OCI-LY1 (cell line): ENCODE results near the gene POLR3GL.
A peak's percentile ranks its signal among the peaks of the same experiment; 100 is the strongest.

Source experiments
- H2AFZ ChIP-seq: fragments of 200-600 bp; sonication (generic), shearing (Covaris generic); 2 replicates; pipeline ENCODE4 v1.6.0; 2014; ENCODE audit warnings: antibody characterized with exemption, mild to moderate bottlenecking, low read length
- H3F3A ChIP-seq: fragments of 200-600 bp; sonication (generic), shearing (Covaris generic); 2 replicates; pipeline ENCODE4 v1.6.0; 2014; ENCODE audit warnings: mild to moderate bottlenecking, antibody characterized with exemption, low read length, moderate library complexity; ENCODE audit not compliant: insufficient read depth
- H3K27ac ChIP-seq: fragments of 200-600 bp; sonication (generic); 2 replicates; pipeline ENCODE4 v1.5.1; 2014; ENCODE audit warnings: low read length, mixed run types, mild to moderate bottlenecking, low read depth; ENCODE audit not compliant: poor library complexity, severe bottlenecking
- H3K27me3 ChIP-seq: fragments of 200-600 bp; sonication (generic); 2 replicates; pipeline ENCODE4 v1.6.0; 2014; ENCODE audit warnings: antibody characterized with exemption, mild to moderate bottlenecking, low read length, moderate library complexity; ENCODE audit not compliant: insufficient read depth
- H3K36me3 ChIP-seq: fragments of 200-600 bp; sonication (generic); 2 replicates; pipeline ENCODE4 v1.6.1; 2014; ENCODE audit warnings: mild to moderate bottlenecking, antibody characterized with exemption, low read length, moderate library complexity, mixed read lengths; ENCODE audit not compliant: insufficient read depth
- H3K4me1 ChIP-seq: fragments of 200-600 bp; sonication (generic); 2 replicates; pipeline ENCODE4 v1.5.1; 2014; ENCODE audit warnings: mild to moderate bottlenecking, low read length, moderate library complexity; ENCODE audit not compliant: insufficient read depth, severe bottlenecking
- H3K4me2 ChIP-seq: fragments of 200-600 bp; sonication (generic), shearing (Covaris generic); 2 replicates; pipeline ENCODE4 v1.6.1; 2014; ENCODE audit warnings: low read length
- H3K4me3 ChIP-seq: fragments of 200-600 bp; sonication (generic); 2 replicates; pipeline ENCODE4 v1.5.1; 2014; ENCODE audit warnings: low read length, low read depth, mild to moderate bottlenecking, mixed read lengths; ENCODE audit not compliant: poor library complexity, severe bottlenecking
- H3K79me2 ChIP-seq: fragments of 200-600 bp; shearing (Covaris generic); 2 replicates; pipeline ENCODE4 v1.6.1; 2016; ENCODE audit warnings: mixed run types, low read length, mixed read lengths; ENCODE audit not compliant: insufficient read depth
- H3K9ac ChIP-seq: fragments of 200-600 bp; sonication (generic), shearing (Covaris generic); 2 replicates; pipeline ENCODE4 v1.6.1; 2014; ENCODE audit warnings: mild to moderate bottlenecking, low read length, mixed read lengths
- H3K9me2 ChIP-seq: fragments of 200-600 bp; sonication (generic), shearing (Covaris generic); 2 replicates; pipeline ENCODE4 v1.6.1; 2014; ENCODE audit warnings: low read depth, mild to moderate bottlenecking, low read length, mixed read lengths
- H3K9me3 ChIP-seq: fragments of 200-600 bp; shearing (Covaris generic); 2 replicates; pipeline ENCODE4 v1.6.1; 2014; ENCODE audit warnings: low read length, mixed read lengths
- H4K20me1 ChIP-seq: fragments of 200-600 bp; sonication (generic), shearing (Covaris generic); 2 replicates; pipeline ENCODE4 v1.6.0; 2016; ENCODE audit warnings: mild to moderate bottlenecking, low read length; ENCODE audit not compliant: insufficient read depth
- EZH2 ChIP-seq: fragments of 200-600 bp; sonication (generic), shearing (Covaris generic); IDR thresholded peaks from 2 replicates; pipeline ENCODE4 v1.8.0; 2017; ENCODE audit warnings: borderline replicate concordance, mixed run types, mild to moderate bottlenecking, antibody characterized with exemption, low read length, moderate library complexity, mixed read lengths
- TF ChIP-seq, protein P1 (sequence below): fragments of 200-600 bp; sonication (generic), shearing (Covaris generic); IDR thresholded peaks from 2 replicates; pipeline ENCODE4 v1.5.1; 2017; ENCODE audit warnings: mild to moderate bottlenecking, antibody characterized with exemption, low read length, moderate library complexity, mixed read lengths

The POLR3GL gene

DNA sequence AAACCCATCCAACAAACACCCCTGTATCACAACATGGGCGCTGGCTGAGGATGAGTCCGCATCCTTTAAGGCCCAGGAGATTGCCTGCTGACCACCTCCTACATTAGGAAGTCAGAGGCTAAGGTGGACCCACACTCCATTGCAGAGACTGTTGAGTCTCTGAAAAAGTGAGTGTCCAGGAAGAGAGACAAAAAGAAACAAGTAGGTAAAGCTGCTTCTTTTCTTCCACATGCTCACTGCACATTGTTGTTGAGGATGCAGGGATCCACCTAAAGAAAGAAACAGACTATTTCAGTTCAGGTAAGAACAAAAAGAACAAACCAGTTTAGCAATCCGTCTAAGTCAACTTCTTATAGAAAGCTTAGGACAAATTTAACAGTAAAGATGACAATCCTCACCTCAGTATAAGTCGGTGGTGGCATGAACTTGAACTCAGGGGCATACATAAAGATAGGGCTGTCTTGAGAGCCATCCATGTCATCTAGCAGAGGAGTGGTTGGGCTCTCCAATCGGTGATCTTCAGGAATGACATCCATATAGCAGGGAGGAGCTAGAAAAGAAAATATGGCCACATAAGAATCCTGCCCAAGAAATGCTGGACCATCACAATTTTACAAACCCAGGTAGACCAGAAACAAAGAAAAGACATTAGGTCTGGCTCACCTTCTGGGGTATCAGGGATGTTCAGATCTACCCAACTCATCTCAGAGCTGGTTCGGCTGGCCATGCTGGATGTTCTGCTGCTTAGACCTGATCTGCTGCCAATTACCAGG is 29.3 kb downstream of the POLR3GL start:
- Histone ChIP-seq H4K20me1 (no peaks in the 10 kb centered on the region), H3K9me3 (no peaks in the 10 kb centered on the region), H3K27me3 (no peaks in the 10 kb centered on the region), H3K9ac (peak overlapping the region; percentile 98; the same call in 1 of the 2 replicates), H3F3A (peaks cover 29% of the 10 kb centered on the region), H2AFZ (no peak overlapping the region), H3K79me2 (peaks cover 27% of the 10 kb centered on the region), H3K9me2 (no peaks in the 10 kb centered on the region), H3K27ac (peak overlapping the region; percentile 98), H3K36me3 (peaks cover 40% of the 10 kb centered on the region), H3K4me1 (peaks cover 54% of the 10 kb centered on the region), H3K4me3 (peak overlapping the region; percentile 99), H3K4me2 (peak overlapping the region; percentile 89)
- no peak for TF ChIP-seq EZH2
- TF ChIP-seq, protein P1, sequence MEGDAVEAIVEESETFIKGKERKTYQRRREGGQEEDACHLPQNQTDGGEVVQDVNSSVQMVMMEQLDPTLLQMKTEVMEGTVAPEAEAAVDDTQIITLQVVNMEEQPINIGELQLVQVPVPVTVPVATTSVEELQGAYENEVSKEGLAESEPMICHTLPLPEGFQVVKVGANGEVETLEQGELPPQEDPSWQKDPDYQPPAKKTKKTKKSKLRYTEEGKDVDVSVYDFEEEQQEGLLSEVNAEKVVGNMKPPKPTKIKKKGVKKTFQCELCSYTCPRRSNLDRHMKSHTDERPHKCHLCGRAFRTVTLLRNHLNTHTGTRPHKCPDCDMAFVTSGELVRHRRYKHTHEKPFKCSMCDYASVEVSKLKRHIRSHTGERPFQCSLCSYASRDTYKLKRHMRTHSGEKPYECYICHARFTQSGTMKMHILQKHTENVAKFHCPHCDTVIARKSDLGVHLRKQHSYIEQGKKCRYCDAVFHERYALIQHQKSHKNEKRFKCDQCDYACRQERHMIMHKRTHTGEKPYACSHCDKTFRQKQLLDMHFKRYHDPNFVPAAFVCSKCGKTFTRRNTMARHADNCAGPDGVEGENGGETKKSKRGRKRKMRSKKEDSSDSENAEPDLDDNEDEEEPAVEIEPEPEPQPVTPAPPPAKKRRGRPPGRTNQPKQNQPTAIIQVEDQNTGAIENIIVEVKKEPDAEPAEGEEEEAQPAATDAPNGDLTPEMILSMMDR, result no peak

DNA sequence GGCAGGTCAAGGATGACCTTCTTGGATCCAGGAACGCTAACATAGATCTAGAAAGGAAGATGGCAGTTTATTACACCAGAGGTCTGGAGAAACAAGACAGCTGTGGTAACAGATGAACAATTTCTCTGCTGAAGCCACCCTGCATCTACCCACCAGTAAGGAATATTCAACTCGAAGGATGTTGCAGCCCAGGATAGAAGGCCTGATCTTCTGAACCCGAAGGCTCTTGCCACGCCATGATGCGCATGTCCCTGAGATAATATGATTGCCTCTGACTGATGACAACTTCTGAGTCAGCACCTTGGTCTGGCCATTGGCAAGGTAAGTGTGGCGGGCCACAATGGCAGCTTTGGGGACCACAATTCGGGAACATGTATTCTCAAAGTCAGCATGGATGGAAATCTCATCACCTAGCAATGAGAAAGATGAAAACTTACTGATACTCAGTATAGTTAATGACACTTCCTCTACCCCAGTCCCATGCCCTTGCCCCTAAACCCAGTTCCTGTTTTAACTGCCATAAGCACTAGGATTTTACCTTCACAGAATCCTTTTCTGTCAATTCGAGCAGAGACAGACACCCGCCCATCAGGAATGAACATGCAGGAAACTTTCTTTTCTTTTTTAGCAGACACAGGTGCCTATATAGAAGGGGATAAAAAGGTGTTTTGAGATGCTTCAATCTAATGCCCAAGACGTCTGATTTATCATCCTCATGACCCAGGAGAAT is 30.1 kb downstream of the POLR3GL start:
- H3K27ac ChIP-seq, result peak overlapping the region; percentile 98
- H4K20me1 ChIP-seq, result no peaks in the 10 kb centered on the region
- H3F3A ChIP-seq, result peaks cover 34% of the 10 kb centered on the region

GRCh38 chr1:145995148-145995881 is 30.8 kb downstream of the POLR3GL start:
- peak overlapping the region; percentile 98 for H3K27ac ChIP-seq
- H3F3A ChIP-seq, result peaks cover 34% of the 10 kb centered on the region
- peak overlapping the region; percentile 98 for H3K9ac ChIP-seq
- H2AFZ ChIP-seq, result no peak overlapping the region
- peaks cover 40% of the 10 kb centered on the region for H3K36me3 ChIP-seq
- H4K20me1 ChIP-seq, result no peaks in the 10 kb centered on the region
- H3K79me2 ChIP-seq, result peaks cover 27% of the 10 kb centered on the region
- TF ChIP-seq, protein P1, result no peak
- TF ChIP-seq EZH2, result no peak
- H3K4me3 ChIP-seq, result peak overlapping the region; percentile 99
- no peaks in the 10 kb centered on the region for H3K9me2 ChIP-seq
- no peaks in the 10 kb centered on the region for H3K9me3 ChIP-seq
- H3K4me1 ChIP-seq, result peaks cover 67% of the 10 kb centered on the region
- H3K27me3 ChIP-seq, result no peaks in the 10 kb centered on the region
- H3K4me2 ChIP-seq, result peak overlapping the region; percentile 89

More for the DNA sequence above, 30.1 kb downstream of the POLR3GL start:
- Histone ChIP-seq H3K27me3 (no peaks in the 10 kb centered on the region), H3K9me3 (no peaks in the 10 kb centered on the region), H3K9me2 (no peaks in the 10 kb centered on the region), H3K4me2 (peak overlapping the region; percentile 89), H3K9ac (peak overlapping the region; percentile 98), H2AFZ (no peak overlapping the region), H3K36me3 (peaks cover 40% of the 10 kb centered on the region), H3K4me3 (peak overlapping the region; percentile 99), H3K79me2 (peaks cover 27% of the 10 kb centered on the region), H3K4me1 (peaks cover 59% of the 10 kb centered on the region)
- no peak for TF ChIP-seq EZH2
- TF ChIP-seq, protein P1, result no peak
